OCI-LY7 (cell line): Measurements from ENCODE around the gene APOBEC3H.

Source experiments
- CTCF ChIP-seq: fragments of 200-600 bp; sonication (generic); conservative IDR thresholded peaks from 2 replicates; pipeline ENCODE4 v1.5.1; 2014; ENCODE audit warnings: mild to moderate bottlenecking, antibody characterized with exemption, low read length, moderate library complexity, mixed read lengths
- EZH2phosphoT487 ChIP-seq: fragments of 200-600 bp; sonication (generic); IDR thresholded peaks from 2 replicates; pipeline ENCODE4 v1.6.1; 2018; ENCODE audit warnings: low read depth, borderline replicate concordance, mild to moderate bottlenecking, mixed run types, antibody characterized with exemption, low read length, moderate library complexity, mixed read lengths

DNA sequence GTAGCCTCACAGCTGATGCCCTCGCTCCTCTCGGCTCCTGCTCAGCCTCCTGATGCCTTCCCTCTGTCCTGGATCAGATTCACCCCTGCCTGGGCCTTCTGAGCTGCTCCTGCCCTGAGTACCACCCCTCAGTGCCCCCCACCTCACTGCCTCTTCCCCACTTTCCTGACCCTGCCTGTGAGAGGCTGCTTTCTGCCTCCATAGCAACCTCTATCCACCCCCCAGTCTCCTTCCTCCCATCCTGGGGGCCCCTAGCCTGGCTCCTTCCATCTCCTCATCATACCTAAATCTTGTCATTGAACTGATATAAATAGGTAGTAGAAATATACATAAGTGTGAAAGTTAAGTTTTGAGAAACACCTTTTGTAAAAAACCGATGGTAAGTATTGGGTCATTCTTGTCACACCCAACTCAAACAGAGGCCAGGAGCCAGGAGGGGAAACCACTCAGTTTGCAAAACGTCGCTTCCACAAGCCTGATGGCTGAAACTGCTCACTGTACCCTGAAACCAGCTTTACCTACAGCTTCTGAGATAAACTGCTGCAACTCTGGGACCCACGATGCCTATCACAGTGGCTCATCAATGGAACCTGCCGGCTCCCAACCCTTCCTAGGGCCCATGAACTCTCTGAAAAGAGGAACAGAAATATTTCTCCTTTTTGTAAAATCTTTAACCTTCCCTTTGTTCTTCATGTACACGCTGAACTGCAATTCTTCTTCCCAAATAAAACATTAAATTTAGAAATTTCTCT lies 4.8 kb upstream of the APOBEC3H start:
- no peak for TF ChIP-seq CTCF
- TF ChIP-seq EZH2phosphoT487: no peak
